ENCODE data around the gene VPREB3.

GRCh38 chr22:23803001-23803819, 49.0 kb upstream of the VPREB3 start:
- TF ChIP-seq CTCF (conservative IDR thresholded peaks at IDR 0.05 in 1 of 2, IDR thresholded peaks at IDR 0.05 in 1 of 2; ENCODE audit: extremely low read depth in 1 of 2, insufficient read depth in 1 of 2, low read depth in 1 of 2, low read length in 2 of 2) (no peak), EZH2 (IDR thresholded peaks at IDR 0.05; ENCODE audit: borderline replicate concordance, low read length) (no peak)
